Measurements from ENCODE around the gene PDLIM5.

The PDLIM5 gene

GRCh38 chr4:94590493-94590892 is 138.8 kb downstream of the PDLIM5 start:
- no peak for TF ChIP-seq CTCF (IDR thresholded peaks at IDR 0.05; ENCODE audit: insufficient read depth, low read length, missing control alignments)
- CTCF ChIA-PET, result interaction anchor here (0.7 kb wide), 1 partner anchor 182 kb away, joined by 4 read pairs; no protein-coding TSS in a partner anchor
- DNase-seq (ENCODE audit: low read depth, low spot score), result no peak
- POLR2A ChIA-PET, result no interaction called here
- H3K4me3 ChIP-seq (ENCODE audit: low read depth, low read length), result no peak overlapping the region

DNA sequence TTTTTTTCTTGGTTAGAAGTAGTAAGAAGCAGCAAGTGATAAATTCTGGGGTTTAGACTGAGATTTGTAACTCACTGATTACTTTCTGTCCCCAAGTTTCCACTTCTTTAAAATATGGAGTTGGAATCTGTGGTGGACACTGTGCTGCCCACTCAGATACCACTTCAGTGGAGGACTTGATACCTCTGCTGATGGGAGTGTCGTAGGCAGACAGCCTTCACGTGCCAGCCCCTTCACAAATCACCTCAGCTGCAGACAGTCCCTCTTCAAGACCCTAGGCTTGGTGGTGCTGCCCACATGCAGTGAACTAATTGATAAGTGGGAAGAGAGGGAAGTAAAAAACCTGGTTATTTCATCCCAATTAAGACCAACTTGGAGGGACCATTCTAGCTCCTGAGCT is 139.5 kb downstream of the PDLIM5 start:
- CTCF ChIA-PET, result interaction anchor here (2.6 kb wide), 1 partner anchor 184 kb away, joined by 13 read pairs; no protein-coding TSS in a partner anchor
- TF ChIP-seq CTCF (IDR thresholded peaks at IDR 0.05; ENCODE audit: insufficient read depth, low read length, missing control alignments), result no peak
- no peak for DNase-seq (ENCODE audit: low read depth, low spot score)
- POLR2A ChIA-PET, result interaction anchor here (0.6 kb wide), 1 partner anchor 173 kb away, joined by 3 read pairs; no protein-coding TSS in a partner anchor
- no peak overlapping the region for H3K4me3 ChIP-seq (ENCODE audit: low read depth, low read length)

DNA sequence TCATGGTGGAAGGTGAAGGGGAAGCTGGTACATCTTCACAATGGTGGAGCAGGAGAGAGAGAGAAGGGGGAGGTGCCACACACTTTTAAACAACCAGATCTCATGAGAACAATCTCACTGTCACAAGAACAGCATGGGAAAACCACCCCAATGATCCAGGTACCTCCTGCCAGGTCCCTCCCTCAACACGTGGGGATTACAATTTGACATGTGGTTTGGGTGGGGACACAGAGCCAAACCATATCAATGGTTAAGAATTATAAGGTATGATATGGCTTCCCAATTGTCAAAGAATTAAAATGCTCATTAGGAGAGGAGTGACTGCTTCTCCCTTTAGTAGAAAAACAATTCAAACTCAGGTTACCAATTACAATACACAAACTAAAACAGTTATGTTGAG is 143.3 kb downstream of the PDLIM5 start:
- POLR2A ChIA-PET, result no interaction called here
- no peak overlapping the region for H3K4me3 ChIP-seq (ENCODE audit: low read depth, low read length)
- DNase-seq (ENCODE audit: low read depth, low spot score), result no peak
- no peak for TF ChIP-seq CTCF (IDR thresholded peaks at IDR 0.05; ENCODE audit: insufficient read depth, low read length, missing control alignments)
- CTCF ChIA-PET, result interaction anchor here (0.7 to 1.7 kb wide), 5 partner anchors 17 to 307 kb away, joined by 3 to 31 read pairs (median 4); no protein-coding TSS in a partner anchor

DNA sequence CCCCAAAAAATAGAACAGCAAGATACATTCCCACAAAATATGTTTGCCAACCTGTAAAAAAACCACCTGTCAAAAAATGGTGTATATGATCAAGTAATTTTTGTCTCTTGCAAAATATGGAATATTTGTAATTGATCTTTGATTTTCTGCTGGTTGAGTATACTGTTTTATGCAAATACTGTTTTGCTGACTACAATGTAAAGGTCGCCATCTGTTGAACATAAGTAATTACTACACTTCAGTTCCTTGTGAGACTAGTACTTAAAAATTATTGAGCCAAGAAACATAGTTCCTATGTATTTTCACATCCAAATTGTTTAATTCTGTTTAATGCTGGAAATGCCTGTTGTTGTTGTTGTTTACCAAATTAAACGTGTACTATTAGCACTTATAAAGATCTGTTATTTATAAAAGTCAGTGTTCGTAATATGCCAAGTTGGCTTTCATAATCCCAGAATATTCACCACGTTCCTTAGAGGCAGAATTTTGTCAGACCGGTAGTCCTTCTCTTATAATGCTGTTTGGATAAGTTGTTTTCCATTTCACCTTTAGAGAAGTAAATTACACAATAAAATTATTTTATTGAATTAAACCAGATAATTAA is 144.2 kb downstream of the PDLIM5 start:
- no peak overlapping the region for H3K4me3 ChIP-seq (ENCODE audit: low read depth, low read length)
- DNase-seq (ENCODE audit: low read depth, low spot score), result no peak
- ChIA-PET POLR2A (no interaction called here), CTCF (interaction anchor here (0.7 to 1.7 kb wide), 5 partner anchors 18 to 308 kb away, joined by 3 to 31 read pairs (median 4); no protein-coding TSS in a partner anchor)
- peak; percentile 22 for TF ChIP-seq CTCF (IDR thresholded peaks at IDR 0.05; ENCODE audit: insufficient read depth, low read length, missing control alignments)

GRCh38 chr4:94598758-94599157 is 147.0 kb downstream of the PDLIM5 start:
- no peak for TF ChIP-seq CTCF (IDR thresholded peaks at IDR 0.05; ENCODE audit: insufficient read depth, low read length, missing control alignments)
- ChIA-PET POLR2A (no interaction called here), CTCF (interaction anchor here (1.4 to 1.7 kb wide), 2 partner anchors 9 to 185 kb away, joined by 3 to 5 read pairs; no protein-coding TSS in a partner anchor)
- H3K4me3 ChIP-seq (ENCODE audit: low read depth, low read length), result no peak overlapping the region
- DNase-seq (ENCODE audit: low read depth, low spot score), result no peak

DNA sequence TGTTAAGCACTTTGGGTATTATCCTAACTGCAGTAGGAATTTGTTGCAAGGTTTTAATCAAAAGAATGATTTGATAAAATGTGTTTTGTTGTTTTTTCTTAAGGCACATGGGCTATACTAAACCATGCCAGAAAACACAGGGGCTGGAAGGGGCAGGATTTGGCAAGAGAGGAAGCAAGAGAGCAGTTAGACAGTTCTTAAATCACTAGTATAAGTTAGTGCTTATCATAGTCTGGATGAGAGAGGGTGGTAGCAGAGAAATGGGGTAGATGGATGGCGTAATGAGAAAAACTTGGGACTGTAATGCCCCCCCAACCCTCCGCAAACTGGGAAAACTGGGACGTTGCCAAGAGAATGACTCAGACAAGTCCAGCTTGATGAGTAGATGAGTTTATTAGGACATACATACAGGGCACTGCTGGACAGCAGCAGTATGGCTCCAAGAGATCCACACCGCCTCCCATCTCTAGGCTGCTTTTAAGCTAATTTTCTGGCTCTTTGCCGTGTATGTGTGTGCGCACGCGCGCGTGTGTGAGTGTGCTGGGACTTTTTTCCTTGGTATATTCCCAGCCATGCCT is 151.5 kb downstream of the PDLIM5 start:
- ChIA-PET POLR2A (no interaction called here), CTCF (interaction anchor here (0.8 to 1.7 kb wide), 3 partner anchors 17 to 150 kb away, joined by 3 to 4 read pairs (median 3); no protein-coding TSS in a partner anchor)
- no peak overlapping the region for H3K4me3 ChIP-seq (ENCODE audit: low read depth, low read length)
- no peak for TF ChIP-seq CTCF (IDR thresholded peaks at IDR 0.05; ENCODE audit: insufficient read depth, low read length, missing control alignments)
- no peak for DNase-seq (ENCODE audit: low read depth, low spot score)
